IPS-15b (cell line): ENCODE results near the gene ARHGEF6.
"Not testable (repeated sequence)": the region's sequence is repeated elsewhere in the genome, so short reads cannot be mapped to it uniquely, and the experiment has no call there.

Source experiments
- H3K27me3 ChIP-seq: one replicate; pipeline ENCODE4 v1.6.1; 2013; ENCODE audit warnings: low read length; ENCODE audit not compliant: control insufficient read depth, insufficient read depth
- H3K36me3 ChIP-seq: one replicate; pipeline ENCODE4 v1.6.1; 2013; ENCODE audit warnings: low read length; ENCODE audit not compliant: control insufficient read depth, insufficient read depth
- H3K4me1 ChIP-seq: one replicate; pipeline ENCODE4 v1.6.1; 2013; ENCODE audit warnings: mild to moderate bottlenecking, low read length; ENCODE audit not compliant: control insufficient read depth, insufficient read depth
- H3K4me3 ChIP-seq: one replicate; pipeline ENCODE4 v1.5.1; 2013; ENCODE audit warnings: low read depth, low read length
- H3K9ac ChIP-seq: one replicate; pipeline ENCODE4 v1.6.1; 2013; ENCODE audit warnings: low read depth, mild to moderate bottlenecking, low read length
- H3K9me3 ChIP-seq: one replicate; pipeline ENCODE4 v1.6.1; 2013; ENCODE audit warnings: mild to moderate bottlenecking, low read length; ENCODE audit not compliant: control insufficient read depth, insufficient read depth

ARHGEF6 gene

GRCh38 chrX:136780763-136781162 lies at the start of gene ARHGEF6:
Gene ARHGEF6 (minus strand): TSS chrX:136780932. CDS start chrX:136780882, 50 bp downstream.
- Histone ChIP-seq H3K9ac (no peak within 1 kb of the TSS), H3K9me3 (no peaks in the 10 kb centered on the region), H3K4me3 (no peak within 1 kb of the TSS), H3K36me3 (no peaks in the 10 kb centered on the region), H3K4me1 (no peaks in the 10 kb centered on the region), H3K27me3 (no peaks in the 10 kb centered on the region)

DNA sequence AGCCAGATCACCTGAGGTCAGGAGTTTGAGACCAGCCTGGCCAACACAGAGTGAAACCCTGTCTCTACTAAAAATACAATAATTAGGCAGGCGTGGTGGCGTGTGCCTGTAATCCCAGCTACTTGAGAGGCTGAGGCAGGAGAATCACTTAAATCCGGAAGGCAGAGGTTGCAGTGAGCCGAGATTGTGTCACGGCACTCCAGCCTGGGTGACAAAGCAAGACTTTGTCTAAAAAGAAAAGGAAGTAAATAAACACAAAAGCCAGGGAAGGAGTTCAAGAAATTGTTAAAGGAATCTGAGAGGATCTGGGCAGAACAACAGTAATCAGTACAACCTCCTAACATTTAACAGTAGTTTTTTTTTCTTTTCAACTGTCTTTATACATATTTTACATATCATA lies 48.7 kb upstream of the ARHGEF6 start:
- H3K4me3 ChIP-seq: no peak overlapping the region
- H3K36me3 ChIP-seq: no peaks in the 10 kb centered on the region
- no peaks in the 10 kb centered on the region for H3K27me3 ChIP-seq
- H3K9me3 ChIP-seq: no peaks in the 10 kb centered on the region
- H3K9ac ChIP-seq: no peak overlapping the region
- no peaks in the 10 kb centered on the region for H3K4me1 ChIP-seq

GRCh38 chrX:136828830-136829229 lies 48.1 kb upstream of the ARHGEF6 start:
- no peaks in the 10 kb centered on the region for H3K9me3 ChIP-seq
- H3K9ac ChIP-seq: no peak overlapping the region

GRCh38 chrX:136827026-136827425 lies 46.3 kb upstream of the ARHGEF6 start:
- Histone ChIP-seq H3K4me3 (no peak overlapping the region), H3K9me3 (no peaks in the 10 kb centered on the region), H3K36me3 (no peaks in the 10 kb centered on the region), H3K9ac (no peak overlapping the region), H3K4me1 (no peaks in the 10 kb centered on the region), H3K27me3 (no peaks in the 10 kb centered on the region)

More at GRCh38 chrX:136828830-136829229, 48.1 kb upstream of the ARHGEF6 start:
- no peak overlapping the region for H3K4me3 ChIP-seq
- H3K27me3 ChIP-seq: no peaks in the 10 kb centered on the region
- no peaks in the 10 kb centered on the region for H3K36me3 ChIP-seq
- no peaks in the 10 kb centered on the region for H3K4me1 ChIP-seq

- Histone ChIP-seq H3K9me3 (no peaks in the 10 kb centered on the region), H3K27me3 (no peaks in the 10 kb centered on the region), H3K9ac (no peak overlapping the region), H3K4me1 (no peaks in the 10 kb centered on the region), H3K4me3 (no peak overlapping the region), H3K36me3 (no peaks in the 10 kb centered on the region)
Measured at GRCh38 chrX:136825771-136826170, 45.0 kb upstream of the ARHGEF6 start.

DNA sequence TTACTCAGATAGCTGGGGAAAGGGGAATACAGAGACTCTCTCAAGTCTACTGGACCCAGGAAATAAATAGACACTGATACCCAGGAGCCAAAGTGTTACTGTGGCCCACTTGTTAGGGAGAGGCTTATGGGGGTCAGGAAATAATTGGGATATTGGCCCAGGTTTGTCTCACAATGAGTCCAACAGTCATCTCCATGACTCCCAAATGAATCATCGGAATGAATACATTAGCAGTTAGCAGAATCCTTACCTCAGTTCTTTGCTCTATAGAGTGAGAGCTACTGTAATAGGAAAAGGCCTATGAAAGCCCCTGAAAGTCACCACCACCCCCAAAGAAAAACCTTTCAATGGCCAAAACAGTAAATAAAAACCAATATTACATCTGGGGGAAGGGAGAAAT lies 42.4 kb upstream of the ARHGEF6 start:
- H3K9ac ChIP-seq: no peak overlapping the region
- H3K4me3 ChIP-seq: no peak overlapping the region
- no peaks in the 10 kb centered on the region for H3K36me3 ChIP-seq
- H3K27me3 ChIP-seq: no peaks in the 10 kb centered on the region
- H3K4me1 ChIP-seq: no peaks in the 10 kb centered on the region
- no peaks in the 10 kb centered on the region for H3K9me3 ChIP-seq

DNA sequence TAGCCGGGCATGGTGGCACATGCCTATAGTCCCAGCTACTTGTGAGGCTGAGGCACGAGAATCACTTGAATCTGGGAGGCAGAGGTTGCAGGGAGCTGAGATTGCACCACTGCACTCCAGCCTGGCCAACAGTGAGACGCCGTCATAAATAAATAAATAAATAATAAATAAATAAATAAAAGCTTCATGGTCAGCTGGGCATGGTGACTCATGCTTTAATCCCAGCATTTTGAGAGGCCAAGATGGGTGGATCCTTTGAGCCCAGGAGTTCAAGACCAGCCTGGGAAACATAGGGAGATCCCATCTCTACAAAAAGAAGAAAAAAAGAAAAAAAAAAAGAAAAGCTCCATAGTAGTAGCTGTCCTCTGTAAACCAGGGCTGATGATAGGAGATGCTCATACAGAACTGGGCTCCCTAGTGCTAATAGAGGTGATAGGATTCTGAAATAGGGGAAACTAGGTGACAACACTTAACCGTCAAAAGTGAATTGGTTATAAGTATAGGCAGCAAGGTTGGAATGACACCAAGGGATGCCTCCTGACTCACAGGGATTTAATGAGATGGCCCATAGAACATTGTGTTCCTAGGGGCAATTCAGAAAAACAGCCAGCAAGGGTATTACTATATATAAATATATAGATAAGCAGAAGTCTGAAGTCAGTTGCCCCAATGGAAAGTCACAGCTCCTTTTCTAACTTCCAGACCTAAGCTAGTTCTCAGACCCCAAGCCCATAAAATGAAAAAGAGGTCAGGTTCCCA lies 41.8 kb upstream of the ARHGEF6 start:
- Histone ChIP-seq H3K4me1 (no peaks in the 10 kb centered on the region), H3K36me3 (no peaks in the 10 kb centered on the region), H3K9me3 (no peaks in the 10 kb centered on the region), H3K27me3 (no peaks in the 10 kb centered on the region), H3K9ac (no peak overlapping the region), H3K4me3 (no peak overlapping the region)

DNA sequence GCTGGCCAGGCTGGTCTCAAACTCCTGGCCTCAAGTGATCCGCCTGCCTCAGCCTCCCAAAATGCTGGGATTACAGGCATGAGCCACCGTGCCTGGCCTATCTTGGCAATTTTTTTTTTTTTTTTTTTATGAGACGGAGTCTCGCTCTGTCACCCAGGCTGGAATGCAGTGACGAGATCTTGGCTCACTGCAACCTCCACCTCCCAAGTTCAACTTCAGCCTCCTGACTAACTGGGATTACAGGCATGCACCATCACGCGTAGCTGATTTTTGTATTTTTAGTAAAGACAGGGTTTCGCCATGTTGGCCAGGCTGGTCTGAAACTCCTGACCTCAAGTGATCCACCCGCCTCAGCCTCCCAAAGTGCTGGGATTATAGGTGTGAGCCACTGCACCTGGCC lies 39.0 kb upstream of the ARHGEF6 start:
- H3K4me3 ChIP-seq, H3K9me3 ChIP-seq, H3K4me1 ChIP-seq, H3K36me3 ChIP-seq, H3K27me3 ChIP-seq, H3K9ac ChIP-seq: not testable (repeated sequence)

GRCh38 chrX:136819031-136819703 lies 38.4 kb upstream of the ARHGEF6 start:
- no peak overlapping the region for H3K9ac ChIP-seq
- H3K4me3 ChIP-seq: no peak overlapping the region
- no peaks in the 10 kb centered on the region for H3K36me3 ChIP-seq
- no peaks in the 10 kb centered on the region for H3K27me3 ChIP-seq
- H3K9me3 ChIP-seq: no peaks in the 10 kb centered on the region
- no peaks in the 10 kb centered on the region for H3K4me1 ChIP-seq

- Histone ChIP-seq H3K9me3 (no peaks in the 10 kb centered on the region), H3K36me3 (no peaks in the 10 kb centered on the region), H3K27me3 (no peaks in the 10 kb centered on the region)
Measured at GRCh38 chrX:136816975-136817374, 36.2 kb upstream of the ARHGEF6 start.

GRCh38 chrX:136814847-136815750 lies 34.4 kb upstream of the ARHGEF6 start:
- Histone ChIP-seq H3K27me3 (no peaks in the 10 kb centered on the region), H3K9ac (no peak overlapping the region), H3K36me3 (no peaks in the 10 kb centered on the region), H3K9me3 (no peaks in the 10 kb centered on the region), H3K4me3 (no peak overlapping the region), H3K4me1 (no peaks in the 10 kb centered on the region)

More at GRCh38 chrX:136816975-136817374, 36.2 kb upstream of the ARHGEF6 start:
- Histone ChIP-seq H3K9ac (no peak overlapping the region), H3K4me3 (no peak overlapping the region), H3K4me1 (no peaks in the 10 kb centered on the region)
